ENCODE measurements around the gene MAGEB1. TPM values are rescaled to one million over a fixed set of nuclear protein-coding genes. Genes with fewer than 3 reads are reported as not detected.

MAGEB1 gene
- total and polyA plus RNA-seq, 2 experiments from 2014 or later, result 0.15 TPM; not detected in 1

GRCh38 chrX:30217465-30217864, 29.5 kb upstream of the MAGEB1 start:
- no peak overlapping the region for H3K27ac Mint-ChIP-seq
- no peak for ATAC-seq
- H3K36me3 Mint-ChIP-seq (ENCODE audit: low read depth), result peaks cover 5% of the 10 kb centered on the region; the same call in 2 of the 3 replicates
- H3K4me3 Mint-ChIP-seq, result no peak overlapping the region
- Histone ChIP-seq H3K4me3 (no peak overlapping the region), H3F3A (replicated peaks; ENCODE audit: low read depth) (no peaks in the 10 kb centered on the region), H3K36me3 (ENCODE audit: insufficient read depth) (no peaks in the 10 kb centered on the region), H3K9me2 (ENCODE audit: insufficient read depth) (no peaks in the 10 kb centered on the region), H3K4me1 (ENCODE audit: insufficient read depth) (no peaks in the 10 kb centered on the region), H3K27ac (ENCODE audit: low read depth) (no peak overlapping the region), H3K4me2 (no peak overlapping the region), H2AFZ (no peak overlapping the region), H4K20me1 (replicated peaks; ENCODE audit: insufficient read depth) (no peaks in the 10 kb centered on the region), H3K27me3 (ENCODE audit: insufficient read depth) (no peaks in the 10 kb centered on the region), H3K79me2 (replicated peaks; ENCODE audit: insufficient read depth) (no peaks in the 10 kb centered on the region)
- H3K9me3 Mint-ChIP-seq, result peaks cover 3% of the 10 kb centered on the region; the same call in 1 of the 3 replicates
- no peak for TF ChIP-seq EZH2phosphoT487 (IDR thresholded peaks at IDR 0.05; ENCODE audit: unreplicated experiment)
- no peak for TF ChIP-seq ZNF331 (CRISPR knock-in tag; IDR thresholded peaks at IDR 0.05; ENCODE audit: low read depth)
- TF ChIP-seq NANOG (IDR thresholded peaks at IDR 0.05; ENCODE audit: borderline replicate concordance), result no peak
- TF ChIP-seq ETS1 (IDR thresholded peaks at IDR 0.05), result no peak
- no peak for TF ChIP-seq REST (IDR thresholded peaks at IDR 0.05; ENCODE audit: unreplicated experiment)
- no peak for TF ChIP-seq ZNF114 (CRISPR knock-in tag; IDR thresholded peaks at IDR 0.05)
- TF ChIP-seq ZNF462 (CRISPR knock-in tag; IDR thresholded peaks at IDR 0.05), result no peak
- TF ChIP-seq CTCF (conservative IDR thresholded peaks at IDR 0.05; ENCODE audit: low read depth in 2 of 2), result no peak
- TF ChIP-seq EZH2 (IDR thresholded peaks at IDR 0.05; ENCODE audit: low read depth, unreplicated experiment), result no peak
- no peak for TF ChIP-seq CREB1 (CRISPR knock-in tag; IDR thresholded peaks at IDR 0.05; ENCODE audit: low read depth)
- no peak for TF ChIP-seq POLR2AphosphoS5 (IDR thresholded peaks at IDR 0.05; ENCODE audit: low read depth)
- no peak for TF ChIP-seq STAT1 (IDR thresholded peaks at IDR 0.05; ENCODE audit: unreplicated experiment)
- no peak for TF ChIP-seq JUNB (IDR thresholded peaks at IDR 0.05; ENCODE audit: unreplicated experiment)
- DNase-seq (ENCODE audit: low spot score), result no peak
- peaks cover 5% of the 10 kb centered on the region; the same call in 2 of the 3 replicates for H3K4me1 Mint-ChIP-seq
- peaks cover 1% of the 10 kb centered on the region for H3K27me3 Mint-ChIP-seq (ENCODE audit: insufficient read depth, low read depth, poor library complexity)

All from GM23338 (cell line).